Measurements from ENCODE around the gene CDKAL1. TPM values are rescaled to one million over a fixed set of nuclear protein-coding genes. Genes with fewer than 3 reads are reported as not detected.

CDKAL1 gene
- total and polyA plus RNA-seq, 2 experiments from 2014 or later, result 14.4 to 19.5 TPM

DNA sequence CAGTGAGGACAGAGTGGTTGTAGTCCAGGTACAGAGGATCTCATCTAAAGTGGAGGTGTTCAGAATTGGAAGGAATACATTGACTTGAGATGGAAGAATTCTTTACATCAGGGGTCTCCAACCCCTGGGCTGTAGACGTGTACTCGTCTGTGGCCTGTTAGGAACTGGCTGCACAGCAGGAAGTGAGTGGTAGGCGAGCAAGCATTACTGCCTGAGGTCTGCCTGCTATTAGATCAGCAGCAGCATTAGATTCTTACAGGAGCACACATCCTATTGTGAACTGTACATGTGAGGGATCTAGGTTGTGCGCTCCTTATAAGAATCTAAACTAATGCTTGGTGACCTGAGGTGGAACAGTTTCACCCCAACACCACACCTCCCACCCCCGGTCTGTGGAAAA is 121.1 kb downstream of the CDKAL1 start:
- Histone ChIP-seq H3K27ac (no peak overlapping the region), H3K36me3 (replicated peaks; ENCODE audit: insufficient read depth, low read depth) (no peaks in the 10 kb centered on the region), H3K4me2 (no peak overlapping the region), H3K9me3 (ENCODE audit: low read depth) (no peaks in the 10 kb centered on the region), H3K9me2 (replicated peaks; ENCODE audit: insufficient read depth) (no peaks in the 10 kb centered on the region), H3K4me3 (no peak overlapping the region), H3K79me2 (peaks cover 3% of the 10 kb centered on the region), H4K20me1 (ENCODE audit: insufficient read depth, poor library complexity, severe bottlenecking) (no peaks in the 10 kb centered on the region), H2AFZ (no peak overlapping the region), H3K27me3 (no peaks in the 10 kb centered on the region), H3K4me1 (ENCODE audit: insufficient read depth) (peaks cover 13% of the 10 kb centered on the region)
- 87% methylated on average over 5 of the region's 5 CpGs for WGBS (ENCODE audit: low lambda C conversion rate, missing lambda C conversion rate)
- no peak for DNase-seq (ENCODE audit: low spot score)
- TF ChIP-seq, protein P1, sequence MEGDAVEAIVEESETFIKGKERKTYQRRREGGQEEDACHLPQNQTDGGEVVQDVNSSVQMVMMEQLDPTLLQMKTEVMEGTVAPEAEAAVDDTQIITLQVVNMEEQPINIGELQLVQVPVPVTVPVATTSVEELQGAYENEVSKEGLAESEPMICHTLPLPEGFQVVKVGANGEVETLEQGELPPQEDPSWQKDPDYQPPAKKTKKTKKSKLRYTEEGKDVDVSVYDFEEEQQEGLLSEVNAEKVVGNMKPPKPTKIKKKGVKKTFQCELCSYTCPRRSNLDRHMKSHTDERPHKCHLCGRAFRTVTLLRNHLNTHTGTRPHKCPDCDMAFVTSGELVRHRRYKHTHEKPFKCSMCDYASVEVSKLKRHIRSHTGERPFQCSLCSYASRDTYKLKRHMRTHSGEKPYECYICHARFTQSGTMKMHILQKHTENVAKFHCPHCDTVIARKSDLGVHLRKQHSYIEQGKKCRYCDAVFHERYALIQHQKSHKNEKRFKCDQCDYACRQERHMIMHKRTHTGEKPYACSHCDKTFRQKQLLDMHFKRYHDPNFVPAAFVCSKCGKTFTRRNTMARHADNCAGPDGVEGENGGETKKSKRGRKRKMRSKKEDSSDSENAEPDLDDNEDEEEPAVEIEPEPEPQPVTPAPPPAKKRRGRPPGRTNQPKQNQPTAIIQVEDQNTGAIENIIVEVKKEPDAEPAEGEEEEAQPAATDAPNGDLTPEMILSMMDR (IDR thresholded peaks at IDR 0.05; ENCODE audit: poor library complexity), result no peak
- no peak for TF ChIP-seq EZH2 (IDR thresholded peaks at IDR 0.05; ENCODE audit: borderline replicate concordance)
- TF ChIP-seq EZH2phosphoT487 (IDR thresholded peaks at IDR 0.05; ENCODE audit: low read depth, severe bottlenecking, unreplicated experiment), result no peak

DNA sequence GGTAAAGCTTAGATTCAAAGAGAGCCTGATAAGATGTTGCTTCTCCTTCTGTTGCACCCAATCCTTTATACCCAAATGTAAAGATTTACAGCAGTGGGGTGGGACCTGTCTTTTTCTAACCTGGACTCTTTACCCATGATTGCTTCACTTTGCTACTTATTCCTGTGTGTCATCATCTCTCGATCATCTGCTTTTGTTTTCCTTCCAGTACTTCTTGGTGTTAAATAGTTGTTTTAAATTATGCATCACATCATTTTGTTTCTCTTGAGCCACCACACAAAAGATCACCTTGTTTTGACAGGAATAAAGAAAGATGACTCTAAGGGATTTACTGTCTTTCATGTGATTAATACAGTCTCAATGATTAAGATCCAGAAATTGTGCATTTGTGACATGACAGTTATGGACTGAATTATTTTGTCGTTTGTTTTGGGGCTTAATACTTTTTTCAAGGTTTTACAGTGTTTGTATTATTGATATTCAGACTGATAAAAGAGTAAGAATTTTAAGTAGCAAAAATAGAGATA is 123.1 kb downstream of the CDKAL1 start:
- Histone ChIP-seq H4K20me1 (ENCODE audit: insufficient read depth, poor library complexity, severe bottlenecking) (no peaks in the 10 kb centered on the region), H3K4me3 (no peak overlapping the region), H3K4me2 (no peak overlapping the region), H3K9me2 (replicated peaks; ENCODE audit: insufficient read depth) (no peaks in the 10 kb centered on the region), H3K27me3 (no peaks in the 10 kb centered on the region), H3K9me3 (ENCODE audit: low read depth) (no peaks in the 10 kb centered on the region), H3K79me2 (peaks cover 3% of the 10 kb centered on the region), H3K36me3 (replicated peaks; ENCODE audit: insufficient read depth, low read depth) (no peaks in the 10 kb centered on the region), H2AFZ (no peak overlapping the region), H3K4me1 (ENCODE audit: insufficient read depth) (peaks cover 21% of the 10 kb centered on the region), H3K27ac (no peak overlapping the region)
- 46% methylated on average over 2 of the region's 2 CpGs for WGBS (ENCODE audit: low lambda C conversion rate, missing lambda C conversion rate)
- TF ChIP-seq EZH2 (IDR thresholded peaks at IDR 0.05; ENCODE audit: borderline replicate concordance) (no peak), EZH2phosphoT487 (IDR thresholded peaks at IDR 0.05; ENCODE audit: low read depth, severe bottlenecking, unreplicated experiment) (no peak)
- TF ChIP-seq, protein P1 (IDR thresholded peaks at IDR 0.05; ENCODE audit: poor library complexity), result no peak
- no peak for DNase-seq (ENCODE audit: low spot score)

DNA sequence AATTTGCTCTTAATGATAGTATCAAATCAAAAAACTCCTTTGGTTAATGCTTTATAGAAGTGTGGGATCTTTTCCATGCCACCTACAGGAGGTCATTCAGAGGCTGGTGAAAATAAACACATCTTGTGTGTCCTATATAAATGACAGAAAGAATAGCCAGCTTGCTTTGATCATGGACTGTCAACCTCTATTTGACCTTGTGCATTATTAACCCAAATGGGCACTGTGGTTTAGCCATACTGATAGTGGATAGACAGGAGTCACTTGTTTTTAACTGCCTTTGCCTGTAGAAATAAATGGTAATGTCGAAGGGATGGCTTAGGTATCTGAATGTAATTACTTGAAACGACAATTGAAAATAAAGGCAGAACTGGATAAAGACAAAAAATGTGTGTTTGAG is 123.8 kb downstream of the CDKAL1 start:
- Histone ChIP-seq H4K20me1 (ENCODE audit: insufficient read depth, poor library complexity, severe bottlenecking) (no peaks in the 10 kb centered on the region), H3K9me3 (ENCODE audit: low read depth) (no peaks in the 10 kb centered on the region), H3K27ac (no peak overlapping the region), H3K79me2 (peaks cover 3% of the 10 kb centered on the region), H3K27me3 (no peaks in the 10 kb centered on the region), H3K4me2 (no peak overlapping the region), H3K4me3 (no peak overlapping the region), H2AFZ (no peak overlapping the region), H3K9me2 (replicated peaks; ENCODE audit: insufficient read depth) (no peaks in the 10 kb centered on the region), H3K4me1 (ENCODE audit: insufficient read depth) (peaks cover 22% of the 10 kb centered on the region), H3K36me3 (replicated peaks; ENCODE audit: insufficient read depth, low read depth) (no peaks in the 10 kb centered on the region)
- TF ChIP-seq EZH2phosphoT487 (IDR thresholded peaks at IDR 0.05; ENCODE audit: low read depth, severe bottlenecking, unreplicated experiment), result no peak
- WGBS (ENCODE audit: low lambda C conversion rate, missing lambda C conversion rate), result 55% methylated on average over 2 of the region's 2 CpGs
- no peak for DNase-seq (ENCODE audit: low spot score)

DNA sequence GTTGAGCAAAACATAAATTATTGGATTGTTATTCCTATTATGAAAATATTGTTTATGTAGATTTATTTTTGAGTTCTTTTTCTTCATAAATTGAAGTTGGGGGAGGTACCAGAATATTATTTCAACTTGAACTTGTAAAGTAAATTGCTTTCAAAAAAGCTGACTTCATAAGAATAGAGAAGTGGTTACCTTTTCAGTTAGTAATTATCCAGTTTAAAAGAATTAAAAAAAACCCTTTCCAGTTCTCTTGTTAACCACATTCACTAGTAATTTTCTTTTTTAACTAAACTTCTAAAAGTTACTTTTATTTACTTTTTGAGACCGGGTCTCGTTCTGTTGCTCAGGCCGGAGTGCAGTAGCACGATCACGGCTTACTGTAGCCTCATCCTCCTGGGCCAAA is 124.3 kb downstream of the CDKAL1 start:
- H3K79me2 ChIP-seq, result peaks cover 3% of the 10 kb centered on the region
- H3K4me3 ChIP-seq, result no peak overlapping the region
- H3K9me3 ChIP-seq (ENCODE audit: low read depth), result no peaks in the 10 kb centered on the region
- no peaks in the 10 kb centered on the region for H4K20me1 ChIP-seq (ENCODE audit: insufficient read depth, poor library complexity, severe bottlenecking)
- peaks cover 18% of the 10 kb centered on the region for H3K4me1 ChIP-seq (ENCODE audit: insufficient read depth)
- H3K9me2 ChIP-seq (replicated peaks; ENCODE audit: insufficient read depth), result no peaks in the 10 kb centered on the region
- whole genome bisulfite sequencing (ENCODE audit: low lambda C conversion rate, missing lambda C conversion rate), result 78% methylated on average over 5 of the region's 5 CpGs
- no peaks in the 10 kb centered on the region for H3K36me3 ChIP-seq (replicated peaks; ENCODE audit: insufficient read depth, low read depth)
- DNase-seq (ENCODE audit: low spot score), result no peak
- TF ChIP-seq EZH2phosphoT487 (IDR thresholded peaks at IDR 0.05; ENCODE audit: low read depth, severe bottlenecking, unreplicated experiment), result no peak
- TF ChIP-seq EZH2 (IDR thresholded peaks at IDR 0.05; ENCODE audit: borderline replicate concordance), result no peak
- TF ChIP-seq, protein P1 (IDR thresholded peaks at IDR 0.05; ENCODE audit: poor library complexity), result no peak
- no peak overlapping the region for H3K27ac ChIP-seq
- H2AFZ ChIP-seq, result no peak overlapping the region
- H3K4me2 ChIP-seq, result no peak overlapping the region
- H3K27me3 ChIP-seq, result no peaks in the 10 kb centered on the region

Data from hepatocyte (in vitro differentiated cells).